Activated CD8-positive, alpha-beta T cell treated with anti-CD3 and anti-CD28 coated beads for 36 hours (primary cell): ENCODE data around the gene CDKN2A. TPM values are rescaled to one million over a fixed set of nuclear protein-coding genes. Genes with fewer than 3 reads are reported as not detected.

Experiments
- ATAC-seq: fragments of 200-7000 bp; cut with Tn5 transposase; one replicate; pipeline ENCODE4 v1.10.0; 2021; ENCODE audit warnings: mild to moderate bottlenecking, moderate library complexity
- CTCF ChIA-PET: fragments of 350-600 bp; sonication (Branson Sonifier 250); formaldehyde crosslinking; loops from one replicate; lab custom pipeline; 2021; ENCODE audit warnings: antibody characterized with exemption; lab: Charles Lee
- POLR2A ChIA-PET: fragments of 350-600 bp; sonication (Branson Sonifier 250); formaldehyde crosslinking; loops from one replicate; lab custom pipeline; 2021; ENCODE audit warnings: antibody characterized with exemption; lab: Charles Lee
- DNase-seq: peaks from one replicate; pipeline ENCODE4 v3.0.0-alpha.2; 2020
- H3K27ac Mint-ChIP-seq: one replicate; pipeline ENCODE4 v1.8.0; 2021; ENCODE audit warnings: mild to moderate bottlenecking, mixed read lengths
- H3K27me3 Mint-ChIP-seq: one replicate; pipeline ENCODE4 v1.8.0; 2021; ENCODE audit warnings: mixed read lengths
- H3K36me3 Mint-ChIP-seq: one replicate; pipeline ENCODE4 v1.8.0; 2021; ENCODE audit warnings: low read depth, mixed read lengths
- H3K4me1 Mint-ChIP-seq: one replicate; pipeline ENCODE4 v1.8.0; 2021; ENCODE audit warnings: low read depth, mixed read lengths
- H3K4me3 Mint-ChIP-seq: one replicate; pipeline ENCODE4 v1.8.0; 2021; ENCODE audit warnings: mild to moderate bottlenecking, moderate library complexity, mixed read lengths
- H3K9me3 Mint-ChIP-seq: one replicate; pipeline ENCODE4 v1.8.0; 2021; ENCODE audit warnings: mixed read lengths
- intact Hi-C: fragments of 100-400 bp; cut with micrococcal nuclease; formaldehyde crosslinking; loops from one replicate; pipeline ENCODE4 v1.10.0; 2022
- total RNA-seq, 2 experiments: library from RNA; stranded (reverse); gene quantifications; one replicate each; pipeline ENCODE4 v1.2.3, GENCODE V29; 2021
- TF ChIP-seq, protein P1 (sequence below): fragments of 200-600 bp; IDR thresholded peaks from one replicate; pipeline ENCODE4 v1.8.0; 2022; ENCODE audit warnings: antibody characterized with exemption, mild to moderate bottlenecking

Gene CDKN2A
- total RNA-seq, 2 experiments from 2014 or later, result 2.1 to 2.5 TPM

DNA sequence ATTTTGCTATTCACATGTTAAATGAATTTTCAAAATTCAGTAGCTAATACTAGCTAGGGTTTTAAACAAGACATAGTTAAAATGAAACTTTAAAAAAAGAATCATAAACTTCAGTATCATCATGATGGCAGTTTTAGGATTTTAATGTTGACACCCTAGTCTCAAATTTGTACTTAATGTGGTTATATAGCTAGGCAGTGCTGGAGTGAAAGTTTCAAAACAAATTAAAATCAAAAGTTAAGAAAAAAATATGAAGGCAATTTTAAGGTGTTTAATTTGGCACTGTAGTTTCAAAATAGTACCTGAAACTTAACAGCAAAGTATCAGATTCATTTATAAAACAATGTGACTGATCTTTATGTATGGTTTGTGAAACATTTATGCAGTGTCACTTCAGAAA, 34.2 kb upstream of the CDKN2A start:
- Mint-ChIP-seq H3K36me3 (no peaks in the 10 kb centered on the region), H3K27ac (no peak overlapping the region), H3K4me3 (no peak overlapping the region), H3K27me3 (peaks cover 1% of the 10 kb centered on the region), H3K4me1 (no peaks in the 10 kb centered on the region), H3K9me3 (no peaks in the 10 kb centered on the region)
- POLR2A ChIA-PET, result interaction anchor here (1.5 kb wide), 1 partner anchor 33 kb away, joined by 4 read pairs; the partner anchor contains the start of gene CDKN2B-AS1
- intact Hi-C loops, result no loop called here
- TF ChIP-seq, protein P1, sequence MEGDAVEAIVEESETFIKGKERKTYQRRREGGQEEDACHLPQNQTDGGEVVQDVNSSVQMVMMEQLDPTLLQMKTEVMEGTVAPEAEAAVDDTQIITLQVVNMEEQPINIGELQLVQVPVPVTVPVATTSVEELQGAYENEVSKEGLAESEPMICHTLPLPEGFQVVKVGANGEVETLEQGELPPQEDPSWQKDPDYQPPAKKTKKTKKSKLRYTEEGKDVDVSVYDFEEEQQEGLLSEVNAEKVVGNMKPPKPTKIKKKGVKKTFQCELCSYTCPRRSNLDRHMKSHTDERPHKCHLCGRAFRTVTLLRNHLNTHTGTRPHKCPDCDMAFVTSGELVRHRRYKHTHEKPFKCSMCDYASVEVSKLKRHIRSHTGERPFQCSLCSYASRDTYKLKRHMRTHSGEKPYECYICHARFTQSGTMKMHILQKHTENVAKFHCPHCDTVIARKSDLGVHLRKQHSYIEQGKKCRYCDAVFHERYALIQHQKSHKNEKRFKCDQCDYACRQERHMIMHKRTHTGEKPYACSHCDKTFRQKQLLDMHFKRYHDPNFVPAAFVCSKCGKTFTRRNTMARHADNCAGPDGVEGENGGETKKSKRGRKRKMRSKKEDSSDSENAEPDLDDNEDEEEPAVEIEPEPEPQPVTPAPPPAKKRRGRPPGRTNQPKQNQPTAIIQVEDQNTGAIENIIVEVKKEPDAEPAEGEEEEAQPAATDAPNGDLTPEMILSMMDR, result no peak
- CTCF ChIA-PET, result interaction anchor here (0.7 to 1.5 kb wide), 5 partner anchors 20 to 216 kb away, joined by 3 to 7 read pairs (median 4); partner anchors contain the start of genes CDKN2A, CDKN2B and CDKN2B-AS1
- DNase-seq (no peak), ATAC-seq (no peak)

DNA sequence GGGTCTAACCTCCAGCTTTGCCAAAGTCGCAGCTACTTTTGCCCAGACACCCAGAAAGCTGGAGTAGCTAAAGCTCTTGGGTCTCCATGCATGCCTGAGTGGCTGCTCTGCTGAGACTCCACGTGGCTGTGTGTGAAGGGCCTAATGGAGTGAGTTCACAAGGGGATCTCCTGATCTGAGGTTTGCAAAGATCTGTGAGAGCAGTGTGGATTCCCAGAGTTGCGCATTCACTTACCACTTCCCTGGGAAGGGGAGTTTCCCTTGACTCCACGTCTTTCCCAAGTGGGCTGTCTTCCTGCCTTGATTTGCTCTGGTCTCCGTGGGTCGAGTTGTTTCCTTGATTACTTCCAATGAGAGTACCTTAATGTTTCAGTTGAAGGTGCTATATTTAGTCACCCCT, 32.5 kb upstream of the CDKN2A start:
- CTCF ChIA-PET, result interaction anchor here (0.9 to 2.6 kb wide), 4 partner anchors 11 to 93 kb away, joined by 3 to 12 read pairs (median 6); partner anchors contain the start of gene CDKN2B
- no peak for ATAC-seq
- no peaks in the 10 kb centered on the region for H3K36me3 Mint-ChIP-seq
- TF ChIP-seq, protein P1, result no peak
- intact Hi-C loops, result no loop called here
- POLR2A ChIA-PET, result interaction anchor here (1.7 kb wide), 1 partner anchor 10 kb away, joined by 4 read pairs; no protein-coding TSS in a partner anchor
- H3K4me1 Mint-ChIP-seq, result no peaks in the 10 kb centered on the region
- H3K9me3 Mint-ChIP-seq, result no peaks in the 10 kb centered on the region
- no peak for DNase-seq
- H3K4me3 Mint-ChIP-seq, result no peak overlapping the region
- peaks cover 7% of the 10 kb centered on the region for H3K27me3 Mint-ChIP-seq
- H3K27ac Mint-ChIP-seq, result no peak overlapping the region

DNA sequence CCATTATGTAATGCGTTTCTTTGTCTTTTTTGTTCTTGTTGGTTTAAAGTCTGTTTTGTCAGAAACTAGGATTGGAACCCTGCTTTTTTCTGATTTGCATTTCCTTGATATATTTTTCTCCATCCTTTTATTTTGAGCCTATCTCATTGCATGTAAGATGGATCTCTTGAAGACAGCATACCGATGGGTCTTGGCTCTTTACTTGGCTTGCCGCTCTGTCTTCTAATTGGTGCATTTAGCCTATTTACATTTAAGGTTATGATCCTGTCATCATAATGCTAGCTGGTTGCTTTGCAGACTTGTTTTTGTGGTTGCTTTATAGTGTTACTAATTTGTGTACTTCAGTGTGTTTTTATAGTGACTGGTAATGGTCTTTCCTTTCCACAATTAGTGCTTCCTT, 28.2 kb upstream of the CDKN2A start:
- ChIA-PET POLR2A (no interaction called here), CTCF (interaction anchor here (2.1 kb wide), 2 partner anchors 13 to 16 kb away, joined by 7 to 13 read pairs; partner anchors contain the start of gene CDKN2B)
- Mint-ChIP-seq H3K4me3 (no peak overlapping the region), H3K27me3 (peaks cover 24% of the 10 kb centered on the region), H3K9me3 (peaks cover 9% of the 10 kb centered on the region), H3K36me3 (peaks cover 3% of the 10 kb centered on the region), H3K27ac (no peak overlapping the region), H3K4me1 (no peaks in the 10 kb centered on the region)
- ATAC-seq (no peak), DNase-seq (no peak)
- intact Hi-C loops, result no loop called here
- TF ChIP-seq, protein P1, result no peak

DNA sequence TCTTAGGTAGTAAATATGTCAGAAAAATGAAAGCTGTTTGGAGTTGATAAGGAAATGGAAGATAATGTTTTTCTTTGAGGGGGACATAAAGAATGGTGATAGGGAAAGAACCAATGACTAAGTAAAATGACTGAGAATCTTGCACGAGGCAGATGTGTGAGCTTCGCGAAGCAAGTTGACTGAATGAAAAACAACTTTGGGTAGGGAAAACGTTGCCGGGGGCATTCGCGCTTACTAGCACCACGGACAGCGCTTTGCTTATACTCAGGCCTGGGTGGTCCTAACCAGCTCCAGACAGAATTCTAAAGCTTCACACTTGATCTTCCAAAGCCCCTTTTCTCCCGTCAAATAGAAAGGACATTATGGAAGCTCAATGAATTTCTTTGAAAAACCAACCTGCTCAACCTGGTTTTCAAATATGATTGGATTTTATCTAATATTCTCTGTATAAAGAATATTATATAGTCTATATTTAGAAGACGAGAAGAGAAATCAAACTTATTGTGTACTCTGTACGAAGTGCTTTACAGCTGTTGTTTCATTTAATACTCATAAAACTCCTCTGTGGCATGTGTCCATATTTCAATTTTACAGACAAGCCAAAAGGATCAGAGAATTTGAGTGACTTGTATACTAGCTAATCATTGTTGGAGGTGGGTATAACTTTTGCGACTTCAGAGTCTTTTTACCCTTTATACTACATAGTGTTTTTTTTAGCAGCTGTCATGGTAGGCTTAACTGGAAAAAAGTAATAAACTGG, 16.9 kb upstream of the CDKN2A start:
- no peaks in the 10 kb centered on the region for H3K36me3 Mint-ChIP-seq
- intact Hi-C loops, result no loop called here
- H3K9me3 Mint-ChIP-seq, result no peaks in the 10 kb centered on the region
- peaks cover 11% of the 10 kb centered on the region for H3K4me1 Mint-ChIP-seq
- CTCF ChIA-PET, result interaction anchor here (0.8 to 5.8 kb wide), 8 partner anchors 8 to 200 kb away, joined by 3 to 93 read pairs (median 8); partner anchors contain the start of genes CDKN2A and CDKN2B-AS1
- H3K27me3 Mint-ChIP-seq, result peaks cover 36% of the 10 kb centered on the region
- TF ChIP-seq, protein P1, result no peak
- no peak overlapping the region for H3K27ac Mint-ChIP-seq
- POLR2A ChIA-PET, result interaction anchor here (0.8 kb wide), 1 partner anchor 41 kb away, joined by 3 read pairs; no protein-coding TSS in a partner anchor
- ATAC-seq, result no peak
- peak; percentile 60 for DNase-seq
- H3K4me3 Mint-ChIP-seq, result no peak overlapping the region
